Upper lobe of left lung (tissue), 6 donors: ENCODE data around the gene MON2. TPM values are rescaled to one million over a fixed set of nuclear protein-coding genes. Genes with fewer than 3 reads are reported as not detected.
A peak's percentile ranks its signal among the peaks of the same experiment; 100 is the strongest.

Experiments used
- ATAC-seq, 2 donors: fragments of 200-7000 bp; cut with Tn5 transposase; one replicate each; pipeline ENCODE4 v1.9.1; 2022; ENCODE audit warnings: mild to moderate bottlenecking in 2 of 2, moderate library complexity in 2 of 2; ENCODE audit not compliant: low FRiP score in 2 of 2
- DNase-seq, 2 donors: peaks; one replicate each; pipeline ENCODE4 v3.0.0-alpha.2; 2019 to 2020
- H3K27ac ChIP-seq, 4 donors: fragments of 200-600 bp; sonication (generic); one replicate each; pipeline ENCODE4 v1.5.1; 2016 to 2019
- H3K27me3 ChIP-seq, 4 donors: fragments of 200-600 bp; sonication (generic); one replicate each; pipeline ENCODE4 v1.5.1; 2017 to 2019
- H3K36me3 ChIP-seq, 4 donors: fragments of 200-600 bp; sonication (generic); one replicate each; pipeline ENCODE4 v1.5.1; 2016 to 2019
- H3K4me1 ChIP-seq, 4 donors: fragments of 200-600 bp; sonication (generic); one replicate each; pipeline ENCODE4 v1.5.1; 2018 to 2019
- H3K4me3 ChIP-seq, 4 donors: fragments of 200-600 bp; sonication (generic); one replicate each; pipeline ENCODE4 v1.5.1; 2017 to 2019; ENCODE audit warnings: mild to moderate bottlenecking in 2 of 4, moderate library complexity in 1 of 4
- H3K9me3 ChIP-seq, 4 donors: fragments of 200-600 bp; sonication (generic); one replicate each; pipeline ENCODE4 v1.5.1; 2018 to 2019
- CTCF ChIP-seq, 6 experiments: fragments of 450-650 bp in 4 of 6; fragments of 200-600 bp in 2 of 6; sonication (generic) in 2 of 6; IDR thresholded peaks; one replicate each; pipeline ENCODE4 v1.5.1; 2016 to 2019; ENCODE audit warnings: antibody characterized with exemption in 6 of 6
- EP300 ChIP-seq, 4 donors: sonication (generic); formaldehyde crosslinking; IDR thresholded peaks; one replicate each; pipeline ENCODE4 v1.5.1; 2017; ENCODE audit warnings: antibody characterized with exemption in 4 of 4, control low read depth in 2 of 4
- POLR2A ChIP-seq, 4 donors: fragments of 450-650 bp; IDR thresholded peaks; one replicate each; pipeline ENCODE4 v1.5.1; 2016 to 2017; ENCODE audit warnings: antibody characterized with exemption in 4 of 4, mild to moderate bottlenecking in 2 of 4
- POLR2AphosphoS5 ChIP-seq, 2 donors: sonication (generic); formaldehyde crosslinking; IDR thresholded peaks; one replicate each; pipeline ENCODE4 v1.5.1; 2017; ENCODE audit warnings: antibody characterized with exemption in 2 of 2
- WGBS, 2 donors: methylation state at CpG; one replicate each; pipeline ENCODE4 v1.1.5; 2017 to 2018; 5-methylcytosine and 5-hydroxymethylcytosine counted together
- total RNA-seq, 6 donors: library from RNA; depleted of rRNA in 4 of 6; stranded (reverse); fragments of >200 nt in 4 of 6; gene quantifications; one replicate each; pipeline versions ENCODE4 v1.1.0 to v1.2.1, GENCODE V29; 2016 to 2021
- donor health status: DM: no; HTN: no; CAD: no; lungs with moderate emphysema.
- donor health status: DM: no; HTN: yes; CAD: no; lungs with severe emphysema.

Gene MON2
- total RNA-seq, 6 donors from 2014 or later = 43.5 to 129 (median 64.2) TPM

GRCh38 chr12:62434494-62435302 lies 31.9 kb upstream of the MON2 start:
- DNase-seq = peak in 1 of 2 donors; percentile 32
- TF ChIP-seq POLR2AphosphoS5 (IDR thresholded peaks at IDR 0.05) (no peak), POLR2A (IDR thresholded peaks at IDR 0.05) (no peak), EP300 (IDR thresholded peaks at IDR 0.05) (no peak), CTCF (IDR thresholded peaks at IDR 0.05) (no peak)
- Histone ChIP-seq H3K4me3 (peak overlapping the region in 3 of 4 donors; percentile 34 to 53 (median 51)), H3K9me3 (no peaks in the 10 kb centered on the region), H3K36me3 (no peaks in the 10 kb centered on the region), H3K27me3 (no peaks in the 10 kb centered on the region), H3K4me1 (peaks cover 10 to 18% (median 13%) of the 10 kb centered on the region in 4 donors), H3K27ac (no peak overlapping the region)
- ATAC-seq = peak; percentile 57
- WGBS, 2 donors = 24% methylated on average over 16 of the region's 16 CpGs

GRCh38 chr12:62435303-62436163 lies 31.1 kb upstream of the MON2 start:
- TF ChIP-seq POLR2AphosphoS5 (IDR thresholded peaks at IDR 0.05) (no peak), CTCF (IDR thresholded peaks at IDR 0.05) (peak in 5 of 6 experiments; percentile 9 to 29 (median 26))
- Histone ChIP-seq H3K4me1 (peaks cover 10 to 18% (median 13%) of the 10 kb centered on the region in 4 donors), H3K27me3 (no peaks in the 10 kb centered on the region), H3K36me3 (no peaks in the 10 kb centered on the region), H3K4me3 (peak overlapping the region in 3 of 4 donors; percentile 34 to 53 (median 51)), H3K9me3 (no peaks in the 10 kb centered on the region), H3K27ac (no peak overlapping the region)
- DNase-seq (peak; percentile 44 to 52), ATAC-seq (peak; percentile 71 to 82)
- WGBS, 2 donors = 1 to 5% methylated on average over 6 to 27 of the region's 29 CpGs

GRCh38 chr12:62436164-62436503 lies 30.5 kb upstream of the MON2 start:
- Histone ChIP-seq H3K9me3 (no peaks in the 10 kb centered on the region), H3K4me1 (peaks cover 10 to 18% (median 13%) of the 10 kb centered on the region in 4 donors), H3K27me3 (no peaks in the 10 kb centered on the region), H3K27ac (no peak overlapping the region), H3K36me3 (no peaks in the 10 kb centered on the region), H3K4me3 (peak overlapping the region in 1 of 4 donors; percentile 51)
- DNase-seq = no peak
- 82 to 93% methylated on average over 3 to 11 of the region's 12 CpGs for WGBS, 2 donors
- TF ChIP-seq EP300 (IDR thresholded peaks at IDR 0.05) (no peak), CTCF (IDR thresholded peaks at IDR 0.05) (no peak), POLR2AphosphoS5 (IDR thresholded peaks at IDR 0.05) (no peak), POLR2A (IDR thresholded peaks at IDR 0.05) (no peak)
- ATAC-seq = peak in 1 of 2 donors; percentile 13

GRCh38 chr12:62438098-62438692 lies 28.4 kb upstream of the MON2 start:
- H3K4me1 ChIP-seq = peaks cover 10 to 18% (median 13%) of the 10 kb centered on the region in 4 donors
- H3K27ac ChIP-seq = no peak overlapping the region
- peaks cover 0 to 3% (median 0%) of the 10 kb centered on the region in 4 donors for H3K9me3 ChIP-seq
- H3K4me3 ChIP-seq = no peak overlapping the region
- TF ChIP-seq EP300 (IDR thresholded peaks at IDR 0.05) = no peak
- peak; percentile 30 to 67 (median 57) for TF ChIP-seq CTCF (IDR thresholded peaks at IDR 0.05)
- H3K27me3 ChIP-seq = no peaks in the 10 kb centered on the region
- WGBS, 2 donors = 12 to 21% methylated on average over 6 of the region's 6 CpGs
- H3K36me3 ChIP-seq = no peaks in the 10 kb centered on the region
- peak in 1 of 2 donors; percentile 32 for DNase-seq
- peak in 1 of 2 donors; percentile 69 for ATAC-seq
